IMR-90 (cell line): ENCODE data around the gene TAL1. TPM values are rescaled to one million over a fixed set of nuclear protein-coding genes. Genes with fewer than 3 reads are reported as not detected.

Experiments
- ATAC-seq: fragments of 200-7000 bp; cut with Tn5 transposase; 2 replicates; pipeline ENCODE4 v1.9.1; 2020; ENCODE audit warnings: low read depth, mild to moderate bottlenecking, moderate library complexity
- BruUV-seq: library from RNA; stranded (reverse); fragments of 400-500 nt; replicated peaks from 2 replicates; lab custom pipeline; 2021; lab: Mats Ljungman, UMichigan
- CTCF ChIA-PET: fragments of 300-600 bp; formaldehyde crosslinking; extraction: SDS; loops from one replicate; lab custom pipeline; 2021; ENCODE audit warnings: antibody characterized with exemption; lab: Yijun Ruan, JAX
- POLR2A ChIA-PET: fragments of 300-600 bp; sonication (Branson Sonifier 250); formaldehyde crosslinking; loops from one replicate; lab custom pipeline; 2022; ENCODE audit warnings: antibody characterized with exemption; ENCODE audit not compliant: unreplicated experiment; lab: Charles Lee
- DNase-seq: peaks from one replicate; pipeline ENCODE4 v3.0.0; 2013
- H2AFZ ChIP-seq: replicated peaks from 2 replicates; pipeline ENCODE3; 2013; ENCODE audit warnings: low read length, mild to moderate bottlenecking; ENCODE audit not compliant: poor library complexity
- H2AK5ac ChIP-seq: 2 replicates; pipeline ENCODE4 v1.6.1; 2013; ENCODE audit warnings: low read depth, low read length, inconsistent platforms
- H2AK9ac ChIP-seq: replicated peaks from 2 replicates; pipeline ENCODE3; 2013; ENCODE audit warnings: mild to moderate bottlenecking, low read depth, low read length, moderate library complexity; ENCODE audit not compliant: poor library complexity
- H2BK120ac ChIP-seq: 2 replicates; pipeline ENCODE4 v1.6.1; 2013; ENCODE audit warnings: low read depth, low read length, inconsistent platforms
- H2BK15ac ChIP-seq: 3 replicates; pipeline ENCODE4 v1.6.1; 2013; ENCODE audit warnings: low read depth, low read length, inconsistent platforms
- H2BK20ac ChIP-seq: 2 replicates; pipeline ENCODE4 v1.6.1; 2013; ENCODE audit warnings: low read depth, mild to moderate bottlenecking, inconsistent platforms, low read length, moderate library complexity
- H2BK5ac ChIP-seq: 2 replicates; pipeline ENCODE4 v1.6.1; 2013; ENCODE audit warnings: mild to moderate bottlenecking, low read depth, low read length, inconsistent platforms; ENCODE audit not compliant: poor library complexity, severe bottlenecking
- H3K14ac ChIP-seq: replicated peaks from 2 replicates; pipeline ENCODE4 v1.6.1; 2013; ENCODE audit warnings: low read depth, low read length, inconsistent platforms
- H3K18ac ChIP-seq: 2 replicates; pipeline ENCODE4 v1.6.1; 2013; ENCODE audit warnings: low read depth, low read length, control low read depth
- H3K23ac ChIP-seq: 2 replicates; pipeline ENCODE4 v1.6.1; 2013; ENCODE audit warnings: low read depth, low read length, inconsistent platforms
- H3K27ac ChIP-seq: 2 replicates; pipeline ENCODE4 v1.5.1; 2013; ENCODE audit warnings: mild to moderate bottlenecking, control low read depth, low read length; ENCODE audit not compliant: insufficient read depth
- H3K27me3 ChIP-seq: 2 replicates; pipeline ENCODE4 v1.6.1; 2013; ENCODE audit warnings: low read length; ENCODE audit not compliant: control insufficient read depth, insufficient read depth
- H3K36me3 ChIP-seq: 2 replicates; pipeline ENCODE4 v1.6.1; 2013; ENCODE audit warnings: low read length, mixed read lengths; ENCODE audit not compliant: control insufficient read depth, insufficient read depth
- H3K4ac ChIP-seq: 2 replicates; pipeline ENCODE4 v1.6.1; 2013; ENCODE audit warnings: low read depth, low read length, inconsistent platforms
- H3K4me1 ChIP-seq: 2 replicates; pipeline ENCODE4 v1.6.1; 2013; ENCODE audit warnings: low read length, mixed read lengths; ENCODE audit not compliant: control insufficient read depth, insufficient read depth
- H3K4me2 ChIP-seq: 2 replicates; pipeline ENCODE4 v1.6.1; 2013; ENCODE audit warnings: low read depth, mild to moderate bottlenecking, control low read depth, low read length, moderate library complexity
- H3K4me3 ChIP-seq: 2 replicates; pipeline ENCODE4 v1.5.1; 2013; ENCODE audit warnings: low read depth, mild to moderate bottlenecking, control low read depth, low read length, moderate library complexity; ENCODE audit not compliant: insufficient read depth
- H3K56ac ChIP-seq: 2 replicates; pipeline ENCODE4 v1.6.1; 2013; ENCODE audit warnings: low read length, inconsistent platforms; ENCODE audit not compliant: insufficient read depth; ENCODE audit errors: extremely low read depth
- H3K79me1 ChIP-seq, 2 experiments: 2 replicates each; pipeline ENCODE4 v1.6.1; 2013; ENCODE audit warnings: low read length in 2 of 2, inconsistent platforms in 1 of 2, low read depth in 1 of 2
- H3K9ac ChIP-seq: 2 replicates; pipeline ENCODE4 v1.6.1; 2013; ENCODE audit warnings: low read depth, low read length, control low read depth
- H3K9me1 ChIP-seq: 2 replicates; pipeline ENCODE4 v1.6.1; 2013; ENCODE audit warnings: low read length, inconsistent platforms; ENCODE audit not compliant: insufficient read depth
- H3K9me3 ChIP-seq: 2 replicates; pipeline ENCODE4 v1.6.1; 2013; ENCODE audit warnings: low read length; ENCODE audit not compliant: control insufficient read depth, insufficient read depth
- H4K20me1 ChIP-seq: 2 replicates; pipeline ENCODE4 v1.6.1; 2013; ENCODE audit warnings: low read length, inconsistent platforms; ENCODE audit not compliant: insufficient read depth
- H4K5ac ChIP-seq: 2 replicates; pipeline ENCODE4 v1.6.1; 2013; ENCODE audit warnings: mild to moderate bottlenecking, low read depth, low read length, control low read depth
- H4K8ac ChIP-seq, 2 experiments: 2 replicates each; pipeline ENCODE4 v1.6.1; 2013; ENCODE audit warnings: low read depth in 2 of 2, low read length in 2 of 2, control low read depth in 1 of 2, inconsistent platforms in 1 of 2
- H4K91ac ChIP-seq: 2 replicates; pipeline ENCODE4 v1.6.1; 2013; ENCODE audit warnings: low read depth, low read length, inconsistent platforms; ENCODE audit not compliant: insufficient read depth
- SMC3 ChIP-seq: fragments of 150-350 bp; IDR thresholded peaks from 2 replicates; pipeline ENCODE4 v1.6.1; 2016; ENCODE audit warnings: low read depth, mild to moderate bottlenecking, antibody characterized with exemption, low read length, moderate library complexity
- WGBS, 2 experiments: methylation state at CpG; one replicate each; pipeline versions ENCODE4 v1.1.5 to v1.1.7; 2013; ENCODE audit warnings: missing lambda C conversion rate in 2 of 2; ENCODE audit not compliant: insufficient read length in 1 of 2; ENCODE audit errors: extremely low coverage in 2 of 2; 5-methylcytosine and 5-hydroxymethylcytosine counted together
- dilution Hi-C: fragments of 300-500 bp; cut with HindIII; formaldehyde crosslinking; loops from one replicate; pipeline ENCODE4 v1.14.3; 2018; ENCODE audit warnings: low sequenced_read_pairs; ENCODE audit not compliant: unreplicated experiment
- in situ Hi-C: fragments of 300-500 bp; cut with MboI; formaldehyde crosslinking; loops from 3 replicates; pipeline ENCODE4 v1.14.3; 2019; ENCODE audit warnings: low sequenced_read_pairs, inconsistent platforms, mixed read lengths
- intact Hi-C: fragments of 100-400 bp; cut with micrococcal nuclease; formaldehyde crosslinking; loops from 2 replicates; pipeline ENCODE4 v1.10.0; 2022
- polyA plus RNA-seq, 3 experiments: library from polyadenylated mRNA; depleted of rRNA; stranded (reverse); fragments of >200 nt; gene quantifications; 2 replicates each; pipeline ENCODE4 v1.2.3, GENCODE V29; 2012; ENCODE audit warnings: low replicate concordance in 1 of 3
- total RNA-seq: library from RNA; depleted of rRNA; stranded (reverse); fragments of >200 nt; gene quantifications from 2 replicates; pipeline ENCODE4 v1.2.3, GENCODE V29; 2012

Gene TAL1
- total and polyA plus RNA-seq, 2 of the 4 experiments (the other 2 are of a cell fraction) = not detected

GRCh38 chr1:47225430-47226100 is 6.5 kb downstream of the TAL1 start:
- no peak for TF ChIP-seq SMC3
- no peak overlapping the region; the same call in 1 of the 2 replicates for H3K4me3 ChIP-seq
- H2BK120ac ChIP-seq = no peak overlapping the region
- H3K27me3 ChIP-seq = peaks cover 94% of the 10 kb centered on the region
- no peak overlapping the region for H2AK5ac ChIP-seq
- no peak overlapping the region for H2AK9ac ChIP-seq
- no peak overlapping the region for H3K9ac ChIP-seq
- H4K91ac ChIP-seq = no peak overlapping the region
- H3K36me3 ChIP-seq = no peaks in the 10 kb centered on the region
- in situ Hi-C loops = no loop called here
- no peak overlapping the region for H3K14ac ChIP-seq
- no peak overlapping the region for H2BK20ac ChIP-seq
- H3K23ac ChIP-seq = no peak overlapping the region
- H3K4ac ChIP-seq = no peak overlapping the region
- no peak overlapping the region for H2BK5ac ChIP-seq
- H3K18ac ChIP-seq = no peak overlapping the region
- peak; percentile 38; the same call in 1 of the 2 replicates for ATAC-seq
- DNase-seq = no peak
- dilution Hi-C loops = no loop called here
- H2AFZ ChIP-seq = peak overlapping the region; percentile 15
- H3K56ac ChIP-seq = no peak overlapping the region
- H4K8ac ChIP-seq = no peak overlapping the region
- H4K5ac ChIP-seq = no peak overlapping the region
- POLR2A ChIA-PET = no interaction called here
- 2% methylated on average over 37 of the region's 79 CpGs; no CpG with 5 or more reads in 1 of the 2 experiments for WGBS, 2 experiments
- BruUV-seq = no TSS peak
- H3K9me3 ChIP-seq = peaks cover 16% of the 10 kb centered on the region
- CTCF ChIA-PET = no interaction called here
- no peak overlapping the region for H2BK15ac ChIP-seq
- no peak overlapping the region for H3K27ac ChIP-seq
- 0 out of 2 replicates have a peak, but pooled peaks cover 4% of the 10 kb centered on the region for H4K20me1 ChIP-seq
- no peak overlapping the region; the same call in 1 of the 2 replicates for H3K4me2 ChIP-seq
- intact Hi-C loops = no loop called here
- no peaks in the 10 kb centered on the region for H3K79me1 ChIP-seq
- peaks cover 3% of the 10 kb centered on the region for H3K4me1 ChIP-seq
- H3K9me1 ChIP-seq = no peaks in the 10 kb centered on the region; the same call in 1 of the 2 replicates
